Pancreas (tissue), 10 donors: Measurements from ENCODE around the gene HS2ST1. TPM values are rescaled to one million over a fixed set of nuclear protein-coding genes. Genes with fewer than 3 reads are reported as not detected.

ENCODE experiments used
- ATAC-seq, 4 donors: fragments of 200-7000 bp; cut with Tn5 transposase; one replicate each; pipeline versions ENCODE4 v1.8.0 to v1.9.1; 2020; ENCODE audit warnings: mild to moderate bottlenecking in 4 of 4, moderate library complexity in 4 of 4
- DNase-seq, 6 donors: peaks; one replicate each; pipeline ENCODE4 v3.0.0-alpha.2; 2020
- FAIRE-seq: peaks from 2 replicates; lab custom pipeline; 2012; peaks lifted over from hg19 to GRCh38; lab: Jason Lieb, UNC
- H3K27ac ChIP-seq, 4 donors: fragments of 200-600 bp; sonication (generic); 1 replicate in 3 of 4; 2 replicates in 1 of 4; pipeline versions ENCODE4 v1.5.0 to v1.8.0; 2020
- H3K27me3 ChIP-seq, 4 donors: fragments of 200-600 bp; one replicate each; pipeline ENCODE4 v1.8.0; 2021
- H3K36me3 ChIP-seq, 3 donors: fragments of 200-600 bp; sonication (generic) in 1 of 3; one replicate each; pipeline versions ENCODE4 v1.5.0 to v1.8.0; 2020 to 2021
- H3K4me1 ChIP-seq, 3 donors: fragments of 200-600 bp; one replicate each; pipeline ENCODE4 v1.8.0; 2021
- H3K4me3 ChIP-seq, 4 donors: fragments of 200-600 bp; sonication (generic) in 2 of 4; one replicate each; pipeline versions ENCODE4 v1.5.0 to v1.8.0; 2020 to 2021
- H3K9me3 ChIP-seq, 4 donors: fragments of 200-600 bp; one replicate each; pipeline ENCODE4 v1.8.0; 2021
- WGBS, 2 donors: extraction: QIAGEN DNeasy Blood & Tissue Kit; methylation state at CpG; one replicate each; pipeline ENCODE4 v1.1.7; 2013; 5-methylcytosine and 5-hydroxymethylcytosine counted together
- intact Hi-C, 3 donors: fragments of 100-400 bp; cut with DNase I; formaldehyde crosslinking; loops; one replicate each; pipeline versions ENCODE4 v1.11.1 to v1.14.2; 2022
- polyA plus RNA-seq, 2 donors: library from polyadenylated mRNA; stranded (reverse); fragments of 200-250 nt; gene quantifications; one replicate each; pipeline ENCODE4 v1.2.3, GENCODE V29; 2013
- total RNA-seq, 6 donors: library from RNA; stranded (reverse); fragmentation: NEBNext Ultra II Directional in 4 of 6; extraction: Animal tissue kit (Norgen Biotek cat#: 25700) in 4 of 6; gene quantifications; one replicate each; pipeline versions ENCODE4 v1.2.1 to v1.2.4, GENCODE V29; 2021 to 2023
- TF ChIP-seq, protein P1 (sequence below), 4 donors: fragments of 200-600 bp; sonication (generic) in 3 of 4; IDR thresholded peaks; one replicate each; pipeline versions ENCODE4 v1.5.0 to v1.8.0; 2021; ENCODE audit warnings: antibody characterized with exemption in 4 of 4
- donor health status: healthy with polysubstance abuse.
- donor health status: DM: no; HTN: no; CAD: no; lungs with moderate emphysema.
- donor health status: DM: no; HTN: no; CAD: no.
- donor health status: control.
- donor health status: control.
- donor health status: Bipolar disorder and iron deficiency.
- donor health status: DM: yes; HTN: yes; CAD: no.
- donor health status: DM: no; HTN: no; CAD: no.
- donor health status: DM: no; HTN: no; CAD: no.
- donor health status: DM: yes; HTN: yes; CAD: no.

Gene HS2ST1
- total and polyA plus RNA-seq, 8 donors = 2.8 to 16.1 (median 10.9) TPM

GRCh38 chr1:87072411-87072810 is 158.0 kb downstream of the HS2ST1 start:
- TF ChIP-seq, protein P1, sequence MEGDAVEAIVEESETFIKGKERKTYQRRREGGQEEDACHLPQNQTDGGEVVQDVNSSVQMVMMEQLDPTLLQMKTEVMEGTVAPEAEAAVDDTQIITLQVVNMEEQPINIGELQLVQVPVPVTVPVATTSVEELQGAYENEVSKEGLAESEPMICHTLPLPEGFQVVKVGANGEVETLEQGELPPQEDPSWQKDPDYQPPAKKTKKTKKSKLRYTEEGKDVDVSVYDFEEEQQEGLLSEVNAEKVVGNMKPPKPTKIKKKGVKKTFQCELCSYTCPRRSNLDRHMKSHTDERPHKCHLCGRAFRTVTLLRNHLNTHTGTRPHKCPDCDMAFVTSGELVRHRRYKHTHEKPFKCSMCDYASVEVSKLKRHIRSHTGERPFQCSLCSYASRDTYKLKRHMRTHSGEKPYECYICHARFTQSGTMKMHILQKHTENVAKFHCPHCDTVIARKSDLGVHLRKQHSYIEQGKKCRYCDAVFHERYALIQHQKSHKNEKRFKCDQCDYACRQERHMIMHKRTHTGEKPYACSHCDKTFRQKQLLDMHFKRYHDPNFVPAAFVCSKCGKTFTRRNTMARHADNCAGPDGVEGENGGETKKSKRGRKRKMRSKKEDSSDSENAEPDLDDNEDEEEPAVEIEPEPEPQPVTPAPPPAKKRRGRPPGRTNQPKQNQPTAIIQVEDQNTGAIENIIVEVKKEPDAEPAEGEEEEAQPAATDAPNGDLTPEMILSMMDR (IDR thresholded peaks at IDR 0.05) = no peak
- Histone ChIP-seq H3K4me3 (no peak overlapping the region), H3K27ac (no peak overlapping the region), H3K36me3 (no peaks in the 10 kb centered on the region), H3K9me3 (no peaks in the 10 kb centered on the region), H3K4me1 (no peaks in the 10 kb centered on the region), H3K27me3 (no peaks in the 10 kb centered on the region)
- ATAC-seq = no peak
- no peak for FAIRE-seq
- intact Hi-C loops = no loop called here
- DNase-seq = no peak

DNA sequence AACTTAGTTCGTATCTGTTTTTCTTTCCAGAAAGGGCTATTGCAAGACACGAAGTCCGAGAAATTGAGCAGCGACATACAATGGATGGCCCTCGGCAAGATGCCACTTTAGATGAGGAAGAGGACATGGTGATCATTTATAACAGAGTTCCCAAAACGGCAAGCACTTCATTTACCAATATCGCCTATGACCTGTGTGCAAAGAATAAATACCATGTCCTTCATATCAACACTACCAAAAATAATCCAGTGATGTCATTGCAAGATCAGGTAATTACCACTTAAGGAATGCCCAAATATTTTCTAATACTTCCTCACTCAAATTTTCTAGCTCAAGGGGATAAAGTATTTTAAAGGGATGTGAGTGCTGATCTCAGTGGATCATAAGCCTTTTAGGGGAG is 158.5 kb downstream of the HS2ST1 start:
- Histone ChIP-seq H3K9me3 (no peaks in the 10 kb centered on the region), H3K4me3 (no peak overlapping the region), H3K4me1 (no peaks in the 10 kb centered on the region), H3K27me3 (no peaks in the 10 kb centered on the region), H3K36me3 (no peaks in the 10 kb centered on the region), H3K27ac (no peak overlapping the region)
- 65 to 76% methylated on average over 7 of the region's 7 CpGs for WGBS, 2 donors
- TF ChIP-seq, protein P1 (IDR thresholded peaks at IDR 0.05) = no peak
- ATAC-seq (no peak), DNase-seq (no peak), FAIRE-seq (no peak)
- intact Hi-C loops = no loop called here

GRCh38 chr1:87074001-87074795 is 159.8 kb downstream of the HS2ST1 start:
- no peaks in the 10 kb centered on the region for H3K27me3 ChIP-seq
- H3K9me3 ChIP-seq = no peaks in the 10 kb centered on the region
- H3K27ac ChIP-seq = no peak overlapping the region
- ATAC-seq = no peak
- H3K4me1 ChIP-seq = no peaks in the 10 kb centered on the region
- no peaks in the 10 kb centered on the region for H3K36me3 ChIP-seq
- peak; percentile 23 for FAIRE-seq
- intact Hi-C loops = no loop called here
- no peak overlapping the region for H3K4me3 ChIP-seq
- WGBS, 2 donors = 87 to 89% methylated on average over 2 of the region's 2 CpGs
- TF ChIP-seq, protein P1 (IDR thresholded peaks at IDR 0.05) = no peak
- DNase-seq = no peak

DNA sequence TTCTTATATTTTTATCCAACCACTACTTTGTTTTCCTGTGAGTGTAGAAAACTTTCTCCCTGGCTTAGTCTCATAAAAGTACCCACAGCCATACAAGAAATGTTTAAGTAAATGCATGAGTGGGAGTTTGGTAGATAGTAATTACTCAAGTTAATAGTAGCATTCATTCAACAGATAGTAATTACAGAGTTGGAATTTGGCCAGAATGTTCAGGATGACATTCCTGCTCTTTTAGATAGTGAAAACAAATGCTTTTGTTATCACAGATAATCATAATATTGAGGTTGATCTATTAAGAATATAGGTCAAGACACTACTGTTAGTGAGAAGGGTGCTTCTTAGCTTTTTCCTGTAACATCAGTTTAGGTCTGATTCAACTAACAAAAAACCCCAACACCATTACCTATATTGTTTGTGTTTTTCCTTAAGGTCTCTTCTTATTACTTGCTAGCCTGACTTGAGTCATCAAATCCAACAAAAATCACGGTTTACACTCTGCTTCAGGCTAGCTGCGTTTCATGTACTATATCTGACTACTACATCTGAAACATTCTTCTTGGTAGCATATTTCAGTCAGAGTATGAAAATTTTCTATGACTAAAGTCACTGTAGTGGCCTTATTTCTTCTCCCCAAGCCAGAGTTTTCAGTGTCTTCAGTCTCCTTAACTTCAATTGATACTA is 163.7 kb downstream of the HS2ST1 start:
- TF ChIP-seq, protein P1 (IDR thresholded peaks at IDR 0.05) = no peak
- no peaks in the 10 kb centered on the region for H3K9me3 ChIP-seq
- no peak for DNase-seq
- WGBS, 2 donors = 79 to 83% methylated on average over 2 of the region's 2 CpGs
- H3K36me3 ChIP-seq = no peaks in the 10 kb centered on the region
- no peaks in the 10 kb centered on the region for H3K4me1 ChIP-seq
- H3K27me3 ChIP-seq = no peaks in the 10 kb centered on the region
- H3K4me3 ChIP-seq = no peak overlapping the region
- no peak for FAIRE-seq
- no peak overlapping the region for H3K27ac ChIP-seq
- intact Hi-C loops = no loop called here
- no peak for ATAC-seq
